Activated CD8-positive, alpha-beta memory T cell treated with anti-CD3 and anti-CD28 coated beads, Interleukin-2, amount 50 U/mL, for 48 hours (primary cell): Measurements from ENCODE around the gene KCNMA1.

Source experiments
- DNase-seq: peaks from one replicate; pipeline ENCODE4 v3.0.0-alpha.2; 2020

Gene KCNMA1

DNA sequence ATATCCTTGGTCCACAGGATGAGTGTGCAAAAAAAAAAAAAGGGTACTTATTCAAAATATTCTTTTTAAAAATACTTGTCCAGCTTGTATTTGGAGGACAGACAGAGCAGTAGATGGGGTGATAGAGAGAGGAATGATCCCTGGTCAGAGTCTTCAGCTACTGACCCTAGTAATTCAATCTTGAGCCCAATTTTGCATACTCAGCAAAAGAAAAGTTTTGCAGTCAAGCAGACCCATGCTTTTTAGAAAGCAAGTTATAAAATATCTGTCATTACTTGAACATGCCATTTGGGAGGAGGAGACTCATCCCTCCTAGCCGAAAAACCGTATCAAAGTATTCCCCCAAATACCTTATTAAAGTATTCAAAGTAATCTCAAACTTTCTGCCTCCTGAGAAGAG, 585.0 kb downstream of the KCNMA1 start:
- DNase-seq = no peak

DNA sequence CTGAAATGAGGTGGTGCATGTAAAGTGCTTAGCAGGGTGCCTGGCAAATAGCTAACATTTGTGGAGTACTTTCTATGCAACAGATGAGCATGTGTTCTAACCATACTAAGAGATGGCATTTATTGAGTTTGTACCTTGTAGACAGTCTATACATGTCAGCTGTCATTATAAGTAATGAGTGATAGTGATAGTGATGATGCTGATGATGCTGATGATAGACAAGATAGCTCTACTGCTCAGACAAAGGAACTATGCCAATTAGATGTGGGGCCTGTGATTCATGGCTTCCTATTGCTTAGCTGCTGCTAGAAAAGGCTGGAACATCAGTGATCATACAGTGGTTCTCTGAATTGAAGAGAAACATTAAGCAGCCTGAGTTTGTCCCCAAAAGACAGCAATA, 585.8 kb downstream of the KCNMA1 start:
- no peak for DNase-seq

- DNase-seq = no peak
These were observed 587.7 kb downstream of the KCNMA1 start for GRCh38 chr10:77049896-77050295.

GRCh38 chr10:77049146-77049545, 588.5 kb downstream of the KCNMA1 start:
- DNase-seq = no peak

DNA sequence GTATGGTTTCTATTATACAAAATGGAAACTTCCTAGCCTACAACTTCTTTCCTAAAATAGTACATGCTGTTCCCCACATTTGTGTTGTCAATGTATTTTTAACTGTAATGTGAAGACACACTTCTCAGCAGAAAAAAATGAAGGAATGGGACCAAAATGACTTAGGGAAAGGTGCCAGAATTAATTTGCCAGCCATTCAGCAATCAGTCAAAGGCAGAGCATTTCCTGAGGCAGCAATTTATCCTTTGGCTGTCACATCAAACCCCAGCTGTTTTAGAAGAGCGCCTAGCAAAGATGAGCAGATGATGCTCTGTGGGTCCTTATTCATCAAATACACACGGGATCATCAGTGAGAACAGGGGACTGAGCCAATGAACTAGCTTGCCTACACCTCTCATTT, 592.5 kb downstream of the KCNMA1 start:
- DNase-seq = no peak

GRCh38 chr10:77043420-77043763, 594.2 kb downstream of the KCNMA1 start:
- no peak for DNase-seq

DNA sequence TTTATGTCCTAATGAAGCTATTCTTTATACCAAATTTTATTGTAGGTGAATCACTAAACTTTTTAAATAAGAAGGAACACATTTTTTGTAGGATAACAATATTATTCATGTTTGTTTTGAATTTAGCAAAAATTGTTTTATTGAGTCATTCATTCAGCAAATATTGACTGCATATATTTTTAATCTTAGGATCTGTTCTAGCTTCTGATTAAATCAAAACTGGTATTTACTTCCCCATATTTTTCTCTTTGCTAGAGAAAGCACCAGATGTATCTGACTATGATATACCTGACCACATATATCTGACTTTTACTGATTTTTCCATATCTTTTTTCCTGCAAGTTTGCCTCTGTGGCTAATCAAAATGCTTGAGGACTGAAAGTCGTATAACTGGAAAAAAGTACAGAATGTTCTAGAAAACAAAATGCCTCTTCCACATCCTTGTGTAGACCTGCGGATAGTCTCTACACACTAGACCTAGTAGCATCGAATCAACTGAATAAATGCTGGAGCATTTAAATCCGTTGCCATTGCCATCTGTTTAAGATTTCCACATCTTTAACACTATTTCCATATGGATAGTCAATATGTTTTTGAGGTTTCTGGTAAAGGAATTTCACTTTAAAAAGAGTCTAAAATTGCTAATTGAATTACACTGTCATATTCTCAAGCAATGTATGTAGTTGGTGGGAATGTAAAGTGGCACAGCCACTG, 594.7 kb downstream of the KCNMA1 start:
- DNase-seq = no peak

- DNase-seq = no peak
These were observed 595.9 kb downstream of the KCNMA1 start for GRCh38 chr10:77041636-77042258.

DNA sequence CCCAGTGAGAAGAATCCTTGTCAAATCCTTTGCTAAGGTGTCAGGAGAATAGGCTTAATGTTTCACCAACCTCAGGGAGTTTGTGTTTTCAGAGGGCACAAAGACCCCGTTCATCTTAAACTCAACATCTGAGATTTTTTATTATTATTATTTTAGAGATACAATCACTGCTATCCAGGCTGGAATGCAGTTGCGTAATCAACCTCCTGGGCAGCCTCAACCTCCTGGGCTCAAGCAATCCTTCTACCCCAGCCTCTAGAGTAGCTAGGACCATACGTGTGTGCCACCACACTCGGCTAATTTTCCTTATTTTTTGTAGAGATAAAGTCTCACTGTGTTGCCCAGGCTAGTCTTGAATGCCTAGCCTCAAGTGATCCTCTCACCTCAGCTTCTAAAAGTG, 599.2 kb downstream of the KCNMA1 start:
- no peak for DNase-seq

GRCh38 chr10:77037735-77038403, 599.7 kb downstream of the KCNMA1 start:
- DNase-seq = no peak

DNA sequence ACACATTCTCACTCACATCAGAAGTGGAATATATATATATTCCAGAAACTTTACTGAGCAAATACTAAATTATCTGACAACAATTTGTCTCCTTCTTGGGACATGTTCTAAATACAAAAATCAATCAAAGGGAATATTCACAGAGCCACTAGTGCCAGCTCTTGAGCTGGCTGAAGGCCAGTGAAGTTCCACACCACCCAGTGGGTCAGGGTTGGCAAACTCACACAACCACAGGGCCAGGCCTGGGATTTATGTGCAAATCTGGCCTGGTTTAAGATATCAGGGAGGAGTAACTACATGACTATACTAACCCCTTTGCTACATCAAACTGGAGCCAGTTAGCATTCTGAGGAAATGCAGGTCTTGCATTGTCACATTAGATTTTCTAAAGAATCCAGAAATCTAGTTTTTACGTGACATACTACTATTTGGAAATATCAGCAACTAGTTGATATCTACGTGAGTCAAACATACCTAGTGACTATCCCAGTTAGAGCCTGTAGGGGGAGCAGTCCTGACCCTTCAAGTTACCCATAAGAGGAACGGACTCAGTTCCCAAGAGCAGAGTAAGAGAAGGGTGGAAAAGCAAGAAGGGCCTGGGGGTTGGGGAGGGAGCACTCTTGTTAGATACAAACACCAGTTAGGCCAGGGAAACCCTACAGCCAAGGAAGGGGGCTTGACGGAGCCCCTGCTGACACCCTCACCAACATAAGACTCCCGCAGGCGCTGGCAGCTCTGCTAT, 600.4 kb downstream of the KCNMA1 start:
- DNase-seq = no peak

GRCh38 chr10:77036276-77036675, 601.3 kb downstream of the KCNMA1 start:
- DNase-seq = no peak

GRCh38 chr10:77034795-77035194, 602.8 kb downstream of the KCNMA1 start:
- DNase-seq = no peak

DNA sequence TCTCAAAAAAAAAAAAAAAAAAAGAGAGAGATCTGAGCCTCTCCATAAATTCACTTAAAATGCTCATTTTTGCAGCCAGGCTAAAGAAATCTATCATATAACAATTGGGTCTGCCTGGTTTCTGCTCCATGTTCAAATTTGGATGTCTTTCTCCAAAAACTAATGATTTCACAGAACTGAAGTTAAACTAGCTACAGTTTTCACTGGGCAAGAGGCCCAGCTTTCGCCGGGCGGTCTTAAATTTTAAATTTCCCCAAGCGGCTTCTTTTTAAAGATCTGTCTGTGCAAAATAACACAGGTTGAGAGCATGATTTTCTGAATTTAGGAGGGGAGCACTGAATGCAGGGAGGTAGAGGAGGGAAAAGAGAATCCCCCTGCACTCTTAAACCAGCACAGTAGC, 603.4 kb downstream of the KCNMA1 start:
- DNase-seq = no peak

DNA sequence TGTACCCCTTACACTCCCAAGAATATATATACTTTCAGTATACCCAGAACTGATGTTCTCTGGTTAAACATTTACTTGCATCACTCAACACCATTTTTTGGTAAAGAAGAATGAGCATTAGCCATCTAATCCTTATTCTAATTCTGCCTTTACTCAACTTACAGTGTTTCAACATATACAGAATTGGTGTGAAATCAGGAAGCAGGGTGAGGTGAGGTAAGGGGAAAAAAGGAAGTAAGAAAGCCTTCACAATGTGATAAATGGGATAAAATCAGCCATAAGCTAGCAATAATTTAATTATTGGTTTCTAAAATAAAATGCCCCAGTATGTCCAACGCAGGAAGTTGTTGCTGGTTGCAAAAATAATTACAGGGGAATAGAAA, 605.4 kb downstream of the KCNMA1 start:
- DNase-seq = no peak

- no peak for DNase-seq
These were observed 605.9 kb downstream of the KCNMA1 start for GRCh38 chr10:77031531-77032187.

- no peak for DNase-seq
These were observed 606.6 kb downstream of the KCNMA1 start for GRCh38 chr10:77030974-77031373.

GRCh38 chr10:77029777-77030717, 607.6 kb downstream of the KCNMA1 start:
- no peak for DNase-seq

DNA sequence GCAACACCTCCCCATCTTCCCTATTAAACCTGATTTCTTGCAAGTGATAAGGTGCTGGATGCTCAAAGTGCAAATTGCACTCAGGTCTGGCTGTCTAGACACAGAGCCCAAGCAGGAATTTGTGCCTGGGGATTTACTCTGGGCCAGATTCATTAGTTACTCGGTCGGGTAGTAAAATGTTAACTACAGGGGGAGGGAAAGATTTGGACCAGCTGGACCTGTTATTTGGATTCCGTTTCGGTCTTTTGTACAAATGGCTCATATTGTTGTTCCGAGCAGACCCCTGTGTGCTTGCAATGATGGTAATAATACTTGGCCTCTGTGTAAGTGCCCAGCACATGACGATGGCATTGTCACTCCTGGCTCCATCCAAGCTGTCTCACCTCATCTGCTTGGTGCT, 609.6 kb downstream of the KCNMA1 start:
- no peak for DNase-seq

DNA sequence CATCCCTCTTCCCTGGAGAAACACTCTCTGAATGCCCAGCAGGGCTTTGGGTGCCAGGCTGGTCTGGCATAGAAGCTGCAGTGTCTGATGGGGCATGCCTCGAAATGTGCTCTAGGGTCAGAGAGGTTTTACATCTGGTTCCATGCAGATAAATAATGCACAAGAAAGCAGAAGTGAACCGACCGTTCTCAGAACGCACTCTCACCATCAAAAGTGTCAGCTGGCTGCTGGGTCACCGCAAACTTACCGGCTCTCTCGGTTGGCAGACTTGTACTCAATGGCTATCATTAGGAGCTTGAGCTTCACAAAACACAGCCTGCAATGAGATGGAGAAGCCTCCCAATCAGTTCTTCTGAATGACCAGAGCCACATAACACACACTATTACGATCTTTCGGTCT, 610.0 kb downstream of the KCNMA1 start:
- no peak for DNase-seq

DNA sequence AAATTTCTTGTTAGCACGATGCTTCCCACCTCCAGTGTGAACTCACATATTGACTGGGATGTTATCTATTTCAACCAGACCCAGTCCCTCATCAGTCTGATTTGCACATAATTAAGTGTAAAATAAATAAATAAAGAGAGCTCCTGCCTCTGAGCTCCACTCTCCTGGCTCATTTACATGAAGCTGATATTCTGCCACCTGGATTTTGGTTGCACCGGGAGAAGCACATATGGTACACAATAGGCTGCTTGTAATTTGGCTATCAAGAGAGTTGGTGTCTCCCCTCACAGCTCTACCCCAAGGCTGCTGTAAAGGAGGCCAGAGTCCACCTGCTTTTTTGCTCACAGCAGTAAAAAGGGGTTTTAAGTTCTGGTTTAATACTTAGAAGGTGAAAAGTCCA, 610.5 kb downstream of the KCNMA1 start:
- DNase-seq = no peak

GRCh38 chr10:77026148-77026547, 611.5 kb downstream of the KCNMA1 start:
- no peak for DNase-seq
